Lower leg skin (tissue), 4 donors: ENCODE measurements around the gene TSPAN10. TPM values are rescaled to one million over a fixed set of nuclear protein-coding genes. Genes with fewer than 3 reads are reported as not detected.

Experiments
- DNase-seq, 2 donors: peaks; one replicate each; pipeline ENCODE4 v3.0.0-alpha.2; 2019; ENCODE audit warnings: low spot score in 2 of 2
- H3K4me3 ChIP-seq: fragments of 200-600 bp; sonication (generic); 2 replicates; pipeline ENCODE4 v1.5.1; 2017; ENCODE audit warnings: mild to moderate bottlenecking, low read depth; ENCODE audit not compliant: poor library complexity, severe bottlenecking
- POLR2A ChIP-seq, 2 donors: fragments of 450-650 bp; IDR thresholded peaks; one replicate each; pipeline ENCODE4 v1.6.1; 2016 to 2017; ENCODE audit warnings: antibody characterized with exemption in 2 of 2, mild to moderate bottlenecking in 1 of 2, moderate library complexity in 1 of 2
- WGBS, 2 donors: methylation state at CpG; one replicate each; pipeline ENCODE4 v1.1.5; 2018; 5-methylcytosine and 5-hydroxymethylcytosine counted together
- intact Hi-C: fragments of 100-400 bp; cut with DNase I; formaldehyde crosslinking; loops from one replicate; pipeline ENCODE4 v1.15.0; 2023; ENCODE audit warnings: low total_unique reads
- total RNA-seq, 4 donors: library from RNA; depleted of rRNA; stranded (reverse); fragments of >200 nt; gene quantifications; one replicate each; pipeline ENCODE4 v1.1.0, GENCODE V29; 2016
- TF ChIP-seq, protein P1 (sequence below), 3 donors: fragments of 450-650 bp; IDR thresholded peaks; one replicate each; pipeline ENCODE4 v1.5.1; 2016; ENCODE audit warnings: antibody characterized with exemption in 3 of 3, mild to moderate bottlenecking in 3 of 3, moderate library complexity in 2 of 3

The TSPAN10 gene
- total RNA-seq = 1 to 10 TPM in 2 of 4 donors, under 1 TPM in 1, not detected in 1; 0.57 to 2.5 (median 1.6) TPM

DNA sequence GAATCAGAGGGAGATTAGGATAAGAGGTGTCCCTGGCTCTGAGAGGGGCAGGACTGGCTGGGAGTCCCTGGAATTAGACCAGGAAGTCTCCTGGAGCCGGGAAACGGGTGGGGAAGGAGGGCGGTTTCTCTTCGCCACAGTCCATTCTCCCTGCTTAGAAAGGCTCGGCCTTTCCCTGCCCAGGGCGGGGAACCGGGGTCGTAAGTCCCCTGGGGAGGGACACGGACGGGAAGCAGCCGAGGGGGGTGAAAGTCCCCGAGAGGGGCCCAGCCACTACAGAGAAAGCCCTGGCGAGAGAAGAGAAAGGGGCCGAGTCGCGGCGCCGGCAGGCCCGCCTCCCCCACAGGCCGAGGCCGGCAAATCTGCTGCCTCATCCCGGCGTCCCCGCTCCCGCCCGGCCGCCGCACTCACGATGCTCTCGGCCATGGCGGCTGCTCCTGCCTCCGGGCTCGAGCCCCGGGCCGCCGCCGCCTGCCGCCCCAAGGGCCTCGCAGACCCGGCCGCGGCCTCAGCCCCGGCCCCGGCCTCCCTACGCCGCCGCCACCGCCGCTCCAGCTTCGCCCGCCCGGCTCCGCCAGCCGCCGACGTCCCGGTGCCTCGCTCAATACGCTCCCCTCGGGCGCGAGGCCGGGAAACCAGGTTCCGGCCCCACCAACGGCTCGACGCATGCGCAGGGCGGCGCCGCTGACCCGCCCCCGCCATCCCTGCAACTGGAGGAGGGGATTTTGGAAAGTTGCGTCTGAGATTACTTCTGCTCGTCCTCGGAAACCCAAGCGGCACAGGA, at the start of gene TSPAN10, which contains the start of gene NPLOC4:
TSPAN10 (plus strand) TSS at position 692 of the 784 bp plus-strand sequence. CDS start 5,217 bp downstream, outside the sequence.
NPLOC4 (minus strand) TSS at position 608 of the 784 bp plus-strand sequence; CDS start at position 426, 182 bp downstream.
- WGBS, 2 donors = 1 to 2% methylated on average over 21 to 27 of the region's 77 CpGs
- TF ChIP-seq POLR2A (IDR thresholded peaks at IDR 0.05) = no peak
- TF ChIP-seq, protein P1, sequence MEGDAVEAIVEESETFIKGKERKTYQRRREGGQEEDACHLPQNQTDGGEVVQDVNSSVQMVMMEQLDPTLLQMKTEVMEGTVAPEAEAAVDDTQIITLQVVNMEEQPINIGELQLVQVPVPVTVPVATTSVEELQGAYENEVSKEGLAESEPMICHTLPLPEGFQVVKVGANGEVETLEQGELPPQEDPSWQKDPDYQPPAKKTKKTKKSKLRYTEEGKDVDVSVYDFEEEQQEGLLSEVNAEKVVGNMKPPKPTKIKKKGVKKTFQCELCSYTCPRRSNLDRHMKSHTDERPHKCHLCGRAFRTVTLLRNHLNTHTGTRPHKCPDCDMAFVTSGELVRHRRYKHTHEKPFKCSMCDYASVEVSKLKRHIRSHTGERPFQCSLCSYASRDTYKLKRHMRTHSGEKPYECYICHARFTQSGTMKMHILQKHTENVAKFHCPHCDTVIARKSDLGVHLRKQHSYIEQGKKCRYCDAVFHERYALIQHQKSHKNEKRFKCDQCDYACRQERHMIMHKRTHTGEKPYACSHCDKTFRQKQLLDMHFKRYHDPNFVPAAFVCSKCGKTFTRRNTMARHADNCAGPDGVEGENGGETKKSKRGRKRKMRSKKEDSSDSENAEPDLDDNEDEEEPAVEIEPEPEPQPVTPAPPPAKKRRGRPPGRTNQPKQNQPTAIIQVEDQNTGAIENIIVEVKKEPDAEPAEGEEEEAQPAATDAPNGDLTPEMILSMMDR (IDR thresholded peaks at IDR 0.05) = no peak
- peak within 1 kb of the TSS; percentile 58 for H3K4me3 ChIP-seq
- intact Hi-C loops = no loop called here
- peak; percentile 77 to 97 for DNase-seq

DNA sequence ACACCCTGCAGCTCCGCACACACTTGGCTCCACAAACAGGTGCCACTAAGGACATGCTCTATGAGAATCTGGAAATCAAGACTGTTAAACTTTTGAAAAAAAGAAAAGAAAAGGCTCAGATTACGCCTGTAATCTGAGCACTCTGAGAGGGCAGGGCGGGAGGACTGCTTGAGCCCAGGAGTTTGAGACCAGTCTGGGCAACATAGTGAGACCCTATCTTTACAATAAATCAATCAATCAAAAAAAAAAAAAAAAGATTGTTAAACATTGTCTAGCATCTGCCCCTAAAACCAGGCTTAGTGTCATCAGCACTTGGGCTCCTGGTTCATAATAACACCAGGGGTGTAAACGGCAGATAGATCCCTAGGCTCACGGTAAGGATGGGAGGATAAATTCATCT, 47.4 kb upstream of the TSPAN10 start:
- intact Hi-C loops = no loop called here
- DNase-seq = no peak
- no peak overlapping the region for H3K4me3 ChIP-seq
- TF ChIP-seq, protein P1 (IDR thresholded peaks at IDR 0.05) = no peak
- TF ChIP-seq POLR2A (IDR thresholded peaks at IDR 0.05) = no peak
- WGBS, 2 donors = 89 to 92% methylated on average over 5 of the region's 5 CpGs

DNA sequence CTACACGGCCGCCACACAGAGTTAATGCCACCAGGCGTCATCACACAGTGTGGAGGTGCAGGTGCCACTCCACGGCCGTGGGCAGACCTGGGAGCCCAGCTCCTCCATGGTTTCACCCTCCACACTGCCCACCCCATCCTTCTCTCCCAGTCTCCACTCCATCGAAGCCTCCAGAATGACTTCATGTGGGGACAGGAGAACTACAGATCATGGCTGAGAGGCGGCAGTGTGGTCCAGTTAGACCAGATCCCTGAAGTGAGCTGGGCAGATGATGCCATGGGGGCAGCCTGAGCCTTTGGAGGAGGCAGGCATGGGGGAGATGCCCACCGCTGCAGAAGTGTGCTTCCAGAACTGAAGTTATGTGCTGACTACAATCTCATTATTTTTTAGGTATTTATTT, 46.9 kb upstream of the TSPAN10 start:
- no peak overlapping the region for H3K4me3 ChIP-seq
- TF ChIP-seq POLR2A (IDR thresholded peaks at IDR 0.05) = no peak
- intact Hi-C loops = no loop called here
- 92 to 93% methylated on average over 8 of the region's 8 CpGs for WGBS, 2 donors
- DNase-seq = no peak

DNA sequence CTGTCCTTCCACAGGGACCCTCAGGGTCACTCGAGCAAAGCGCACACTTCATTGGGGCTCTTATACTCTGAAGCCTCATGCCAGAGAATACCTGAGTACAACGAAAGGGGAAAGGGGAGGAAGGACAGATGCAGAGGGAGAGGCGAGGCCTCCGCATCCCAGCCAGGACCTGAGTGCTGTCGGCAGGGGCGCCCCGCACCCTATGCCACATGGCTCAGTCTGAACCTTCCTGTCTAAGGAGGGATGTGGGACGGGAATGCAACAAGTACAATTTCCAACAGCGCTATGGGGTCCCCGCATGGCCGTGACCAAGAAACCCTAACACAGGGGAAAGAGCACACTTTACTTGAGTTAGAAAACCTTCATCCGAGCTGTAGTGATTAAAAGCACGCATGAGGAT, 45.0 kb upstream of the TSPAN10 start:
- no peak overlapping the region for H3K4me3 ChIP-seq
- intact Hi-C loops = no loop called here
- no peak for DNase-seq
- 91 to 93% methylated on average over 14 of the region's 14 CpGs for WGBS, 2 donors
- TF ChIP-seq, protein P1 (IDR thresholded peaks at IDR 0.05) = no peak

DNA sequence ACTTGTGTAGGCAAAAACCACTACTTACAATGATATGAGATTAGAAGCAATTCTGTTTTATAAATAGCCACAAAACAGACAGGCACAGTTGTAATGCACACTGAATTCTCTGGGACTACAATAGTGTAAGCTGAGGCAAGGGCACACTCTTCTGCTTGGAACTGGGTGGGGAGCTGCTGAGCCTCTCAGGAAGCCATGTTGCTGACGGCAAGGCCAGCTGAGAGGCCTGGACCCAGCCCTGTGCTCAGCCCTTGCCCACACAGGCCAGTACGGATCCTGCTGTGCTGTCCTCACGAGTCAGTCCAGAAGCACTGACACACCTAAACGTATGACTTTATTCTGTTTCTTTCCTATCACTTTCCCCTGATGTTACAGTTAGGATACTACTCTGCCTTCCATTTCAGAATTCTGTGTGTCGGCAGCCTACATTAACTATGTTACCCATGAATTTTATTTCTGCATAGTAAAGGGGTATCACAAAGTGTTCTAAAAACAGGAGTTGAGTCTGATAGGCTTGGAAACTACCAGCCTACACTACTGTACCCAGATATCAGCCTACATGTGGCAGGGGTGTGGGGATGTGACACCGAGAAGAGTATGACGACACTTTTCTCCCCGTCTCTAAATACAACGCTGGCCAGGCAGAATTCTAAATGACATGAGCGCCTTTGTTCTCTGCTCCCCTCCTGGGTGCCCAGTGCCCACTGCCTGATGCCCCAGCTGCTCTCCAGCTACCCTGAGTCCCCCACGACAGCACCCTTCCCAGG, 43.7 kb upstream of the TSPAN10 start:
- intact Hi-C loops = no loop called here
- no peak for TF ChIP-seq POLR2A (IDR thresholded peaks at IDR 0.05)
- TF ChIP-seq, protein P1 (IDR thresholded peaks at IDR 0.05) = no peak
- 91 to 94% methylated on average over 11 of the region's 11 CpGs for WGBS, 2 donors
- no peak overlapping the region for H3K4me3 ChIP-seq
- no peak for DNase-seq
